ENCODE data around the gene TAF4.

TAF4 gene

DNA sequence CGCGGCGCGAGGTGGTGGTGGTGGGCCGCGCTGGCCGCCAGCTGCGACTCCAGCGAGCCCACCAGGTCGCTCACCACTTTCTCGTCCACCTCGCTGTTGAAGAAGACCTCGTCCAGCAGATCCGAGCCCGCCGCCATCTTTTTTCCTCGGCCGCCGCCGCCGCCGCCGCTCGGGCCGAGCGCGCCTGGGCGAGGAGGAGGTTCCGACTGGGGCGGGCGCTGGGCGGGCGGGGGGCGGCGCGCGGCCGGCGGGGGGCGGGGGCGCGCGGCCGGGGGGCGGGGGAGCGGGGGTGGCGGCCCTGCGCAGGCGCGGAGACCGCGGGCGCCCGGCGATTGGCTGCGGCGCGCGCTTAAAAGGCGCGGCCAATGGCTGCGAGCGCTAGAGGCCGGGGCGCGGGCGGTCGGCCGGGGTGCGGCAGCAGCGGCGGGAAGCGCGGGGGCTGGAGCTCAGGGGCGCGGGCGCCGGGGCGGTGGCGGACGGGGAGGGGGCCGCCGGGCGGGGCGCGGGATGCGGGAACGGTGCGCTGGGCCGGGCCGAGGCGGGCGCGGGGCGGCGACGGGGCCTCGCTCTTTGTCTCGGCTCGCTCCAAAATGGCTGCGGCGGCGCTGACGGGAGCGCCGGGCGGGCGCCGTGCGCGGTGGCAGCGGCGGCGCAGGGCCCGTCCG is at the start of gene TAF4:
TAF4 (minus strand) TSS at position 208 of the 665 bp plus-strand sequence; CDS start at position 137, 71 bp downstream.
- TF ChIP-seq CTCF (conservative IDR thresholded peaks at IDR 0.05) = no peak
- peak within 1 kb of the TSS; percentile 81 for H3K27ac ChIP-seq

DNA sequence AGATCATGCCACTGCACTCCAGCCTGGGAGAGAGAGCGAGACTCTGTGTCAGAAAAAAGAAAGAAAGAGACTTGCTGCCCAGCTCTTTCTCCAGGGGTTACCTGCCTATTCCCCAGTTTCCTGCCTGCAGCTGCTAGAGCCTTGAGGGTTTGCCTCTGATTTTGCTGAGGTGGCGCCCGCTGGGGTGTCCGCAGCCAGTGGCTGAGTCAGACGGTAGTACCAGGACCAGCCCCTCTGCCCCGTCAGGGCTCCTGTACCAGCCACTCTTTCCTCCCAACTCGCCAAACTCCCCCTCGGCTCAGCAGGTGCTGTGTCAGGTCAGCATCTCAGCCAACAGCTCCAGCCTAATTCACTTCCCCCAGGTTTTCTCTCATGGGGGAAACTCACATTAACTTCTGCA is 49.2 kb upstream of the TAF4 start:
- H3K27ac ChIP-seq = no peak overlapping the region
- no peak for TF ChIP-seq ZFX (IDR thresholded peaks at IDR 0.05)
- TF ChIP-seq CTCF (conservative IDR thresholded peaks at IDR 0.05) = no peak

DNA sequence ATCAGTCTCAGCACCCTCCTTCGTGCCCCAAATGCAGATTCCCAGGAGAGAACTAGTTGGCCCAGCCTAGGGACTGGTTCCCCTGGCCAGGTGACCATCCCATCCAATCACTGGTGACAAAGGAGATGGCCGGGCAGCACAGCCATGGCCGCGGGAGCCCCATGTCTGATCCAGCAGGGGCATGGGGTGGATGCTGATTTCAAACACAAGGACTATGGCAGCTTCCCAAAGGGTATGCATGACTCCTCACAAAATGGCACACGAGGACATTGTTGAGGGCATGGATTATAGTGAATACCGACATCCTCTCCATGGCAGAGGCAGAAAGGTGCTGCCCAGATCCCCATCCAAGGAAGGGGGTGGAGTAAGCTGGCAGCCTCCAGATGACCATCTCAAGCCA is 46.7 kb upstream of the TAF4 start:
- TF ChIP-seq CTCF (conservative IDR thresholded peaks at IDR 0.05) (no peak), ZFX (IDR thresholded peaks at IDR 0.05) (no peak)
- no peak overlapping the region for H3K27ac ChIP-seq

DNA sequence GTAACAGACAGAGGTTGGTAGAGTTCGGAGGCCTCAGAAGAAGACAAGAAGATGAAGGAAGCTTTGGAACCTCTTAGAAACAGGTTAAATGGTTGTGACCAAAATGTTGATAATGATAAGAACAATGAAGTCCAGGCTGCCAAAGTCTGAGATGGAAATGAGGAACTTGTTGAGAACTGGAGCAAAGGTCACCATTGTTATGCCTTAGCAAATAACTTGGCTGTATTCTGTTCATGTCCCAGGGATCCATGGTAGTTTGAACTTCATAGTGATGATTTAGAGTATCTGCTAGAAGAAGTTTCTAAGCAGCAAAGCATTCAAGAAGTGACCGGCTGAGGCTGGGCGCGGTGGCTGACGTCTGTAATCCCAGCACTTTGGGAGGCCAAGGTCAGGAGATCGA is 45.5 kb upstream of the TAF4 start:
- TF ChIP-seq CTCF (conservative IDR thresholded peaks at IDR 0.05) = no peak
- no peak for TF ChIP-seq ZFX (IDR thresholded peaks at IDR 0.05)
- no peak overlapping the region for H3K27ac ChIP-seq

DNA sequence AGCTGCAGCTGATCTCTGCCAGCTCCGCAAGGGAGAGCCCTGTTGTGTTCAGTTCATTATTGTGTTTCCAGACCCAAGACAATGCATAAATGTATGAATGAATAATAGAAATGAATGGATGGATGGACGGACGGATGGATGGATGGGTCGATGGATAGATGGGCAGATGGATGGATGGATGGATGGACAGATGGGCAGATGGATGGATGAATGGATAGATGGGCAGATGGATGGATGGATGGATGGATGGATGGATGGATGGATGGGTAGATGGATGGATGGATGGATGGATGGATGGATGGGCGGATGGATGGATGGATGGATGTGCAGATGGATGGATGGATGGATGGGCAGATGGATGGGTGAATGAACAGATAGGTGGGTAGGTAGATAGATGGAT is 39.9 kb upstream of the TAF4 start:
- TF ChIP-seq CTCF (conservative IDR thresholded peaks at IDR 0.05) = no peak
- no peak for TF ChIP-seq ZFX (IDR thresholded peaks at IDR 0.05)
- H3K27ac ChIP-seq = no peak overlapping the region

GRCh38 chr20:62104791-62105345 is 39.2 kb upstream of the TAF4 start:
- TF ChIP-seq CTCF (conservative IDR thresholded peaks at IDR 0.05) (no peak), ZFX (IDR thresholded peaks at IDR 0.05) (no peak)
- H3K27ac ChIP-seq = no peak overlapping the region

GRCh38 chr20:62104234-62104789 is 38.6 kb upstream of the TAF4 start:
- no peak overlapping the region for H3K27ac ChIP-seq
- no peak for TF ChIP-seq ZFX (IDR thresholded peaks at IDR 0.05)
- no peak for TF ChIP-seq CTCF (conservative IDR thresholded peaks at IDR 0.05)

All from C4-2B (cell line).